ENCODE results near the gene UBL7. TPM values are rescaled to one million over a fixed set of nuclear protein-coding genes. Genes with fewer than 3 reads are reported as not detected.

The UBL7 gene
- total and polyA plus RNA-seq, 10 of the 15 experiments (the other 5 are each of a cell fraction or from before 2014, with no cell fraction given): 25.9 to 145 (median 90.1) TPM

DNA sequence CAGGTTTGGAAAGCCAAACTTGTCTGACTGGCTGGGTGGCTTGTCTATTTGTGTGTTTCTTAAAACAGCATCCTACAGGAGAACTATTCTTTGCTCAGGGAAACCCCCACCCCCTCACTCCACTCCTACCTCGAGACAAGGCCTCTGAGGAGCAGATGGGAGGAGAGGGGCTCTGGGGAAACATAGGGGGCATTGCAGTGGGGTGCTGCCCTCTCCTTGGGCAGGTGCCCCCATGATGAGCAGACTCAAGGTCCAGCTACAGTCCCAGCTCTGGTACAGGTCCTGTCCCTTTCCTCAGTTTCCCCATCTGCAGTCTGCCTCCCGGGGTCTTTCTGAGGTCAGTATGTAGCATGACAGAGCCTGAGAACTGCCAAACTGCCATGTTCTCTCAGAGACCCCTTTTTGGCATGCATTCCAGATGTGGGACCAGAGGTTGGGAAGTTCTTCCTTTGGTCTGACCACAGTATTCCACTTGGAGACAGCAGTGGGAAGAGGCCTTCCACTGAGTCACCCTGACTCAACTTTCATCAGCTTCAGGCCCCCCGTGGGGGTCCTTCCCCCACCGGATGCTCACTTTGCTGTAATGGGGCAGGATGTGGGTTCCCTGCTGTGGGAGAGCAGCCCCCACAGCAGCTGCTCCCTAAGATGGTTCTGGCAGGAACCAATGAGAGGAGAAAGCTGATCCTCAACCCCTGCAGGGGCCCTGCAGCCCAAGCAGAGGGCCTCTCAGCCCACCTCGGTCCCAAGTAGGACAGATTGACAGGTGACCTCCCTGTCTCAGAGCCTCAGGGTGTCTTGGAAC lies 61.2 kb downstream of the UBL7 start (continued):
- TF ChIP-seq IRF4 (IDR thresholded peaks at IDR 0.05; ENCODE audit: low read depth, low read length) (0 out of 2 replicates have a peak, but pooled peaks have one; percentile 6), IKZF2 (IDR thresholded peaks at IDR 0.05) (peak; percentile 95 to 98), KDM1A (IDR thresholded peaks at IDR 0.05; ENCODE audit: borderline replicate concordance) (no peak), SMAD5 (IDR thresholded peaks at IDR 0.05; ENCODE audit: low read depth) (0 out of 2 replicates have a peak, but pooled peaks have one; percentile 12), SUPT20H (IDR thresholded peaks at IDR 0.05; ENCODE audit: borderline replicate concordance, control insufficient read depth, low read depth, low read length) (no peak), BHLHE40 (IDR thresholded peaks at IDR 0.05; ENCODE audit: borderline replicate concordance in 1 of 2, low read depth in 2 of 2, low read length in 1 of 2) (peak; percentile 3 to 42; a peak in 1 of 4 replicates), LARP7 (IDR thresholded peaks at IDR 0.05) (no peak; the same call in 1 of the 2 replicates), PML (IDR thresholded peaks at IDR 0.05; ENCODE audit: low read length) (no peak), TCF12 (IDR thresholded peaks at IDR 0.05; ENCODE audit: low read depth, low read length) (peak; percentile 98), RELA (IDR thresholded peaks at IDR 0.05; ENCODE audit: borderline replicate concordance, partially characterized antibody) (peak; percentile 49), FOXM1 (IDR thresholded peaks at IDR 0.05; ENCODE audit: low read depth, low read length) (no peak), BMI1 (IDR thresholded peaks at IDR 0.05; ENCODE audit: borderline replicate concordance) (no peak; the same call in 1 of the 2 replicates), ZBED1 (IDR thresholded peaks at IDR 0.05; ENCODE audit: borderline replicate concordance) (peak; percentile 5; the same call in 1 of the 2 replicates), SIN3A (IDR thresholded peaks at IDR 0.05; ENCODE audit: low read depth, low read length) (no peak), NFYB (IDR thresholded peaks at IDR 0.05; ENCODE audit: insufficient read depth, low read depth, low read length) (peak; percentile 58), MEF2B (IDR thresholded peaks at IDR 0.05; ENCODE audit: partially characterized antibody, poor library complexity, severe bottlenecking) (peak; percentile 67)
- TF ChIP-seq, protein P1, sequence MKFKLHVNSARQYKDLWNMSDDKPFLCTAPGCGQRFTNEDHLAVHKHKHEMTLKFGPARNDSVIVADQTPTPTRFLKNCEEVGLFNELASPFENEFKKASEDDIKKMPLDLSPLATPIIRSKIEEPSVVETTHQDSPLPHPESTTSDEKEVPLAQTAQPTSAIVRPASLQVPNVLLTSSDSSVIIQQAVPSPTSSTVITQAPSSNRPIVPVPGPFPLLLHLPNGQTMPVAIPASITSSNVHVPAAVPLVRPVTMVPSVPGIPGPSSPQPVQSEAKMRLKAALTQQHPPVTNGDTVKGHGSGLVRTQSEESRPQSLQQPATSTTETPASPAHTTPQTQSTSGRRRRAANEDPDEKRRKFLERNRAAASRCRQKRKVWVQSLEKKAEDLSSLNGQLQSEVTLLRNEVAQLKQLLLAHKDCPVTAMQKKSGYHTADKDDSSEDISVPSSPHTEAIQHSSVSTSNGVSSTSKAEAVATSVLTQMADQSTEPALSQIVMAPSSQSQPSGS (IDR thresholded peaks at IDR 0.05; ENCODE audit: low read length): no peak
- TF ChIP-seq, protein P2, sequence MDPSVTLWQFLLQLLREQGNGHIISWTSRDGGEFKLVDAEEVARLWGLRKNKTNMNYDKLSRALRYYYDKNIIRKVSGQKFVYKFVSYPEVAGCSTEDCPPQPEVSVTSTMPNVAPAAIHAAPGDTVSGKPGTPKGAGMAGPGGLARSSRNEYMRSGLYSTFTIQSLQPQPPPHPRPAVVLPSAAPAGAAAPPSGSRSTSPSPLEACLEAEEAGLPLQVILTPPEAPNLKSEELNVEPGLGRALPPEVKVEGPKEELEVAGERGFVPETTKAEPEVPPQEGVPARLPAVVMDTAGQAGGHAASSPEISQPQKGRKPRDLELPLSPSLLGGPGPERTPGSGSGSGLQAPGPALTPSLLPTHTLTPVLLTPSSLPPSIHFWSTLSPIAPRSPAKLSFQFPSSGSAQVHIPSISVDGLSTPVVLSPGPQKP (IDR thresholded peaks at IDR 0.05; ENCODE audit: low read depth, low read length): no peak
- TF ChIP-seq, protein P3, sequence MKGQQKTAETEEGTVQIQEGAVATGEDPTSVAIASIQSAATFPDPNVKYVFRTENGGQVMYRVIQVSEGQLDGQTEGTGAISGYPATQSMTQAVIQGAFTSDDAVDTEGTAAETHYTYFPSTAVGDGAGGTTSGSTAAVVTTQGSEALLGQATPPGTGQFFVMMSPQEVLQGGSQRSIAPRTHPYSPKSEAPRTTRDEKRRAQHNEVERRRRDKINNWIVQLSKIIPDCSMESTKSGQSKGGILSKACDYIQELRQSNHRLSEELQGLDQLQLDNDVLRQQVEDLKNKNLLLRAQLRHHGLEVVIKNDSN (IDR thresholded peaks at IDR 0.05; ENCODE audit: borderline replicate concordance, extremely low read length, insufficient read depth, low read depth, low read length): no peak
- TF ChIP-seq, protein P4, sequence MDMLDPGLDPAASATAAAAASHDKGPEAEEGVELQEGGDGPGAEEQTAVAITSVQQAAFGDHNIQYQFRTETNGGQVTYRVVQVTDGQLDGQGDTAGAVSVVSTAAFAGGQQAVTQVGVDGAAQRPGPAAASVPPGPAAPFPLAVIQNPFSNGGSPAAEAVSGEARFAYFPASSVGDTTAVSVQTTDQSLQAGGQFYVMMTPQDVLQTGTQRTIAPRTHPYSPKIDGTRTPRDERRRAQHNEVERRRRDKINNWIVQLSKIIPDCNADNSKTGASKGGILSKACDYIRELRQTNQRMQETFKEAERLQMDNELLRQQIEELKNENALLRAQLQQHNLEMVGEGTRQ (IDR thresholded peaks at IDR 0.05; ENCODE audit: borderline replicate concordance, low read depth, low read length): no peak
- TF ChIP-seq, protein P5, sequence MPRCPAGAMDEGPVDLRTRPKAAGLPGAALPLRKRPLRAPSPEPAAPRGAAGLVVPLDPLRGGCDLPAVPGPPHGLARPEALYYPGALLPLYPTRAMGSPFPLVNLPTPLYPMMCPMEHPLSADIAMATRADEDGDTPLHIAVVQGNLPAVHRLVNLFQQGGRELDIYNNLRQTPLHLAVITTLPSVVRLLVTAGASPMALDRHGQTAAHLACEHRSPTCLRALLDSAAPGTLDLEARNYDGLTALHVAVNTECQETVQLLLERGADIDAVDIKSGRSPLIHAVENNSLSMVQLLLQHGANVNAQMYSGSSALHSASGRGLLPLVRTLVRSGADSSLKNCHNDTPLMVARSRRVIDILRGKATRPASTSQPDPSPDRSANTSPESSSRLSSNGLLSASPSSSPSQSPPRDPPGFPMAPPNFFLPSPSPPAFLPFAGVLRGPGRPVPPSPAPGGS (IDR thresholded peaks at IDR 0.05; ENCODE audit: borderline replicate concordance, insufficient read depth, low read depth, low read length, poor library complexity, severe bottlenecking): peak; percentile 43

All from GM12878 (cell line).